GM13977 (cell line): ENCODE data around the gene TMEM178A.
"Not testable (repeated sequence)": the region's sequence is repeated elsewhere in the genome, so short reads cannot be mapped to it uniquely, and the experiment has no call there.

Experiments used
- DNase-seq: peaks from one replicate; pipeline ENCODE4 v3.0.0; 2012; ENCODE audit warnings: low spot score
- in situ Hi-C: fragments of 300-500 bp; cut with MboI; formaldehyde crosslinking; loops from one replicate; pipeline ENCODE4 v1.12.0; 2022; ENCODE audit warnings: low sequenced_read_pairs, low pct_unique_long_range_greater_than_20kb, mixed read lengths, inconsistent platforms; ENCODE audit not compliant: unreplicated experiment
- TF ChIP-seq, protein P1 (sequence below): IDR thresholded peaks from 2 replicates; pipeline ENCODE4 v1.5.1; 2012; ENCODE audit warnings: mild to moderate bottlenecking, control low read depth; ENCODE audit not compliant: insufficient read depth; ENCODE audit errors: extremely low read depth, missing control alignments

TMEM178A gene

GRCh38 chr2:39623917-39624316, 41.8 kb upstream of the TMEM178A start:
- TF ChIP-seq, protein P1, sequence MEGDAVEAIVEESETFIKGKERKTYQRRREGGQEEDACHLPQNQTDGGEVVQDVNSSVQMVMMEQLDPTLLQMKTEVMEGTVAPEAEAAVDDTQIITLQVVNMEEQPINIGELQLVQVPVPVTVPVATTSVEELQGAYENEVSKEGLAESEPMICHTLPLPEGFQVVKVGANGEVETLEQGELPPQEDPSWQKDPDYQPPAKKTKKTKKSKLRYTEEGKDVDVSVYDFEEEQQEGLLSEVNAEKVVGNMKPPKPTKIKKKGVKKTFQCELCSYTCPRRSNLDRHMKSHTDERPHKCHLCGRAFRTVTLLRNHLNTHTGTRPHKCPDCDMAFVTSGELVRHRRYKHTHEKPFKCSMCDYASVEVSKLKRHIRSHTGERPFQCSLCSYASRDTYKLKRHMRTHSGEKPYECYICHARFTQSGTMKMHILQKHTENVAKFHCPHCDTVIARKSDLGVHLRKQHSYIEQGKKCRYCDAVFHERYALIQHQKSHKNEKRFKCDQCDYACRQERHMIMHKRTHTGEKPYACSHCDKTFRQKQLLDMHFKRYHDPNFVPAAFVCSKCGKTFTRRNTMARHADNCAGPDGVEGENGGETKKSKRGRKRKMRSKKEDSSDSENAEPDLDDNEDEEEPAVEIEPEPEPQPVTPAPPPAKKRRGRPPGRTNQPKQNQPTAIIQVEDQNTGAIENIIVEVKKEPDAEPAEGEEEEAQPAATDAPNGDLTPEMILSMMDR, result no peak
- in situ Hi-C loops, result no loop called here
- no peak for DNase-seq

- no peak for DNase-seq
Observed at GRCh38 chr2:39625193-39625926, 40.4 kb upstream of the TMEM178A start.

GRCh38 chr2:39625927-39626270, 39.8 kb upstream of the TMEM178A start:
- in situ Hi-C loops, result no loop called here
- DNase-seq, result no peak
- TF ChIP-seq, protein P1, result no peak

More at GRCh38 chr2:39625193-39625926, 40.4 kb upstream of the TMEM178A start:
- TF ChIP-seq, protein P1, result no peak
- in situ Hi-C loops, result no loop called here

- in situ Hi-C loops, DNase-seq: not testable (repeated sequence)
Observed at GRCh38 chr2:39628346-39628745, 37.4 kb upstream of the TMEM178A start.

- no peak for DNase-seq
- in situ Hi-C loops, result no loop called here
- TF ChIP-seq, protein P1, result no peak
Observed at GRCh38 chr2:39629646-39630045, 36.1 kb upstream of the TMEM178A start.

GRCh38 chr2:39631256-39631655, 34.5 kb upstream of the TMEM178A start:
- no peak for DNase-seq
- in situ Hi-C loops, result no loop called here
- TF ChIP-seq, protein P1, result no peak

DNA sequence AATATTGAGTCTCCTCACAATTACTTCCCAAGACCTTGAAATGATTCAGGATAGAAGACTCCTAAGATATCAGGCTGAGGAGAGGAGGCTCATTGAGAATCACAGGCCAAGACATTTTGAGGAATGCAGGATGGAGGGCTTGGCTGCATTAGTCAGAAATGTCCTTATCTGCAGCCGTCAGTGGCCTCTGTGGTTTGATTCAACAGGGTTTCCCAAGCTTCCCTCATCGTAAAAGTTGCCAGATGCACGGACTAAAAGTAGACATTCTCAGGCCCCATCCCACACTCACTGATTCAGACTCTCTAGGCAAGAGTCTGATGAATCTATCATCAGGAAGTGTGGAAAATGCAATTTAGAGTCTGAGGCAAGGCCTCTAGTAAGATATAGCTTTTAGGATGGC, 34.0 kb upstream of the TMEM178A start:
- no peak for DNase-seq
- TF ChIP-seq, protein P1, result no peak
- in situ Hi-C loops, result no loop called here
